ENCODE measurements around the gene GDI2. TPM values are rescaled to one million over a fixed set of nuclear protein-coding genes. Genes with fewer than 3 reads are reported as not detected.

GDI2 gene
- total RNA-seq, 2 donors from 2014 or later: 243 to 266 TPM

- Histone ChIP-seq H3K27me3 (no peaks in the 10 kb centered on the region), H3K27ac (no peak overlapping the region), H3K9me3 (no peaks in the 10 kb centered on the region), H3K36me3 (peaks cover 17% of the 10 kb centered on the region), H3K4me1 (no peaks in the 10 kb centered on the region), H3K9ac (ENCODE audit: low read depth in 2 of 2, low read length in 2 of 2) (no peak overlapping the region), H3K4me3 (no peak overlapping the region)
- TF ChIP-seq CTCF (IDR thresholded peaks at IDR 0.05): no peak
- DNase-seq: no peak
- intact Hi-C loops (cut with DNase I): no loop called here
Measured at GRCh38 chr10:5758927-5759326, 54.3 kb downstream of the GDI2 start.

DNA sequence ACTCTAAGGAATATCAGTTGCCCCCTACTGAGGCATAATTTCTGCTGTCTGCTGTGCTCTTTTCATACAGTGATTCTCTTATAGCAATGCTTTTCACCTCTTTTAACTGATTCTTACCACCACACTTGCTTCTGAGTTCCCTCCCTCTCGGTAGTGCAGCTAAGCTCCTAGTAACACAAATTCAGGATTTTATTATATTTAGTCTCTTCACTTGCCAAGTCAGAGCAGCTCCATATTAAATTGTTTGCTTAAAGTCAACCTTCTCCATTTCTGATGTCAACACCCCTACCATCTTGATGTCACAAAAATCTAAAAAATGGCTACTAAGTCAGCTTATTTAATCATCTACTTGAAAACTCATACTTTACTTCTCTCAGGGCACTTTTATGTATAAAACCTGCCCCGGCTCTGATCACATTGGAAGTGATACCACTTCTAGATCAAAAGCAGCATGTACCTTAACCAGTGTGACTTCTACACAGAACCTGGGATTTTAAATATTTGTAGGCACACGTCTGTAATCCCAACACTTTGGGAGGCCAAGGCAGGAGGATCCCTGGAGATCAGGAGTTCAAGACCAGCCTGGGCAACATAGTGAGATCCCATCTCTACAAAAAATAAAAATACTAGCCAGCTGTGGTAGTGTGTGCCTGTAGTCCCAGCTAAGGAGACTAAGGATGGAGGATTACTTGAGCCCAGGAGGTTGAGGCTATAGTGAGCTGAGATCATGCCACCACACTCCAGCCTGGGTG, 55.3 kb downstream of the GDI2 start:
- Histone ChIP-seq H3K27me3 (no peaks in the 10 kb centered on the region), H3K27ac (no peak overlapping the region), H3K36me3 (peaks cover 17% of the 10 kb centered on the region), H3K9me3 (no peaks in the 10 kb centered on the region), H3K4me1 (no peaks in the 10 kb centered on the region), H3K9ac (ENCODE audit: low read depth in 2 of 2, low read length in 2 of 2) (no peak overlapping the region), H3K4me3 (no peak overlapping the region)
- DNase-seq: no peak
- no peak for TF ChIP-seq CTCF (IDR thresholded peaks at IDR 0.05)
- intact Hi-C loops (cut with DNase I): no loop called here

DNA sequence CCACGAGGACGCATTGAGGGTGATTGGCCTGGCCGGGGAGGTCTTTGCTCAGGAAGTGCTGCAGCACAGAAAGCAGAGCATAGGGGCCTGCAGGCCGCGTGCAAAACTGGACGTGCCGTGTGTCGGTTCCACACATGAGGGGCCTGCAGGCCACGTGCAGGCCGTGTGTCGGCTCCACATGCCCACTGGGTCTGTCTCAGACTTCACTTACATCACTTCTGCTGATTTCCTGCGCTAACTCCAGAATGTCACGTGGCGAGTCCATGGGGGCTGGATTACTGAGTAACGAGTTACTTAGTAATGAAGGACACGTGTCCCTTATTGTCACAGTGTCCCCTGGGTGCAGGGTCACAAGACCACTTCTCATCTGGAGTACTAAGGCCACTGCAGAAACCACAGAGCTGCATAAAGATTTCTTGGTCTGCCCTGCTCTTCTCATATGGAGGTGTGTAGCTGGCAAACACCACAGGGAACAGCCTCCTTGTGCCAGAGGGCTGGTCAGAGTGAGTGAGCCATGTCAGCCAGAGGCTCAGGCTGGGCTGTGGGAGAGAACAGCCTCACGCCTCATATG, 60.8 kb downstream of the GDI2 start:
- H3K27ac ChIP-seq: no peak overlapping the region
- H3K9me3 ChIP-seq: no peaks in the 10 kb centered on the region
- no peaks in the 10 kb centered on the region for H3K4me1 ChIP-seq
- no peaks in the 10 kb centered on the region for H3K27me3 ChIP-seq
- intact Hi-C loops (cut with DNase I): no loop called here
- H3K9ac ChIP-seq (ENCODE audit: low read depth in 2 of 2, low read length in 2 of 2): no peak overlapping the region
- H3K36me3 ChIP-seq: peaks cover 4% of the 10 kb centered on the region
- no peak overlapping the region for H3K4me3 ChIP-seq
- TF ChIP-seq CTCF (IDR thresholded peaks at IDR 0.05): no peak
- no peak for DNase-seq

DNA sequence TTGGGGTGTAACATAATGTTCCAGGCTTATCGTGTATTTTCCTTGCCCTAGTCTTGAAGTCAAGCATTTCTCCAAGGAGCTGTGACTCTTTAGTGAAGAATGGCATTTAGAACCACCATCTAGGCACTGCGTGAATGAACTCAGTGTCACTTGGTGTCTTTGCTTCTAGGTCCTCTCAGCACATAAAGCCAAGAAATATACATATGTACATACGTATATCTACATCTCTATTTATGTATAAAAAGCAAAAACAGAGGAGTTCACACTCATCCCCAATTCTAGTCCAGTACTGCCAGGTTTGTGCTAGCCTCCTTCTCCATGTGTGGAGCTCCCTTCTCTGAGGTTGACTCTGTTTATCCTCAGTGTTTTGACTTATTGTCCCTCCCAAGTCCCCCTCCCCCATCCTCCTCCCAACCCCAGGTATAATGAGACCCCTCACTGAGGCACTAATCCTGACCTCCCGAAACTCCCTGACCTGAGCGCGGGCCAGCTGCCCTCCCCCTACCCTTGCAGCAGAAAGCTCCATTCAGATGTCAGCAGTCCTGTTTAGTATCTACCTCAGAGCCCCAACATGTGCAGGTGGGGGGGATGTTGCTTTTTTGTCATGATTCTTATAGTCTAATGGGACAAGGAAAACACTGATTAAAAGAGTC, 61.5 kb downstream of the GDI2 start:
- no peak for DNase-seq
- no peak overlapping the region for H3K4me3 ChIP-seq
- no peak overlapping the region for H3K27ac ChIP-seq
- intact Hi-C loops (cut with DNase I): no loop called here
- H3K27me3 ChIP-seq: no peaks in the 10 kb centered on the region
- H3K9ac ChIP-seq (ENCODE audit: low read depth in 2 of 2, low read length in 2 of 2): no peak overlapping the region
- no peaks in the 10 kb centered on the region for H3K9me3 ChIP-seq
- TF ChIP-seq CTCF (IDR thresholded peaks at IDR 0.05): no peak
- no peaks in the 10 kb centered on the region for H3K36me3 ChIP-seq
- no peaks in the 10 kb centered on the region for H3K4me1 ChIP-seq

- no peak for DNase-seq
- Histone ChIP-seq H3K4me3 (no peak overlapping the region), H3K36me3 (peaks cover 4% of the 10 kb centered on the region), H3K27me3 (no peaks in the 10 kb centered on the region), H3K27ac (no peak overlapping the region), H3K4me1 (peaks cover 7% of the 10 kb centered on the region), H3K9ac (ENCODE audit: low read depth in 2 of 2, low read length in 2 of 2) (no peak overlapping the region), H3K9me3 (no peaks in the 10 kb centered on the region)
- intact Hi-C loops (cut with DNase I): no loop called here
- TF ChIP-seq CTCF (IDR thresholded peaks at IDR 0.05): no peak
Measured at GRCh38 chr10:5748394-5748803, 64.8 kb downstream of the GDI2 start.
